Stimulated activated CD8-positive, alpha-beta memory T cell treated with anti-CD3 and anti-CD28 coated beads, Interleukin-15, amount 100 ng/mL, for 48 hours (primary cell): ENCODE results near the gene ZC3H14.

ENCODE experiments used
- DNase-seq, 2 donors: peaks; one replicate each; pipeline ENCODE4 v3.0.0-alpha.2; 2020; ENCODE audit warnings: low read depth in 2 of 2

The ZC3H14 gene

DNA sequence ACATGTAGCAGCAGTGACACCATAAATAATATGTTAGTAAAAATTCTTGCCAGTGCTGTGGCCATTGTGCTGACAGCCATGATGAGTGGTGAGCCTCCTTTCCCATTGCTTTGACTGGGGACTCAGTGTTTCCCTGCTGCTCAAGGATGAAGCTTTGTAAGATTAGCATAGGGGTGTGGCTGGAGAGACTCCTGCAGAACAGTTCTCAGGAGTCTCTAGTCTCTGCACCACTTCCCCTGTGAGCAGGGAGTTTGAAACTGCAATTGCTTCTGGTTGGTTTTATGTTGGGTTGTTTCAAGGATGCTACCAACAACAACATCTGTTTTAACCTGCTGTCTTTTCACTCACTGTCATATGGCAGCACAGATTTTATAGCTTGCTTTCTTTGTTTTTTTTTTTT lies 41.4 kb downstream of the ZC3H14 start:
- DNase-seq: no peak

DNA sequence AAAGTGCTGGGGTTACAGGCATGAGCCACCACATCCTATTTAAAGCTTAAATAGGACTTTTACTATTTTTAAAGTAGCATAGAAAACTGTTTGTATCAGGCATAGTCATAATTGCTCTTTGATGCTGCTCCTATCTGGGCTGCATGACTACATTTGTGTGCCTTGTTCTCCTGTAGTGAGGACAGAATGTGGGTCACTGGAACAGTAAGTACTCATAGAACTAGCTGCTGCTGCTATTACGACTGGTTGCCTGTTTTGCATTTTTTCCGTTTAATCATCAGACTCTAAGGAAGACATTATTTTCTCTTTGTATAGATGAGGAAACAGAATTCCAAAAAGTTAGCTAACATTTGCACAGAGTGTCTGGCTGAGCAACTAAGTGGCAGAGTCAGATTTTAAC lies 42.8 kb downstream of the ZC3H14 start:
- DNase-seq: no peak

DNA sequence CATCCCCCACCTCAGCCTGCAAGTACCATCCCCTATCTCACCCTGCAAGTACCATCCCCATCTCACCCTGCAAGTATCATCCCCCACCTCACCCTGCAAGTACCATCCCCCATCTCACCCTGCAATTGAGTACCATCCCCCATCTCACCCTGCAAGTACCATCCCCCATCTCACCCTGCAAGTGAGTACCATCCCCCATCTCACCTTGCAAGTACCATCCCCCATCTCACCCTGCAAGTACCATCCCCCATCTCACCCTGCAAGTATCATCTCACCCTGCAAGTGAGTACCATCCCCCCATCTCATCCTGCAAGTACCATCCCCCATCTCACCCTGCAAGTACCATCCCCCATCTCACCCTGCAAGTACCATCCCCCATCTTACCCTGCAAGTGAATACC lies 45.0 kb downstream of the ZC3H14 start:
- no peak for DNase-seq

DNA sequence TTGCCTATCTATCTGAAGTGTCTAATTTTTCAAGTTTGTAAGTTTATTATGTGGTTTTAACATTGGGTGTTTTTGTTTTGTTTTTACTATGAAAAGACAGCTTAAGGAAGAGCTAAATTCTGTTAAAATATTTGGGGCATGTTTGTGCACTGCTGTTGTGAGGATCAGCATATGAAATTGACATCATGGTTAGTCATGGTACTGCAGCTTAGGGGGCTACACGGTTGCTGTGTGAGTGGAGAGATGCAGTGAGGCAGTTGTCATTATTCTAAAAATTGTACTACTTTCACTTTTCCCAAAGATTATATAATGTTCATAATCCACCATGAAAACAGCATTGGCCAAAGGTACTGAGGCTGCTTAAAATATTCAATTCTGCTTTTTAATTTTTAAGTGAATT lies 49.0 kb downstream of the ZC3H14 start:
- no peak for DNase-seq

DNA sequence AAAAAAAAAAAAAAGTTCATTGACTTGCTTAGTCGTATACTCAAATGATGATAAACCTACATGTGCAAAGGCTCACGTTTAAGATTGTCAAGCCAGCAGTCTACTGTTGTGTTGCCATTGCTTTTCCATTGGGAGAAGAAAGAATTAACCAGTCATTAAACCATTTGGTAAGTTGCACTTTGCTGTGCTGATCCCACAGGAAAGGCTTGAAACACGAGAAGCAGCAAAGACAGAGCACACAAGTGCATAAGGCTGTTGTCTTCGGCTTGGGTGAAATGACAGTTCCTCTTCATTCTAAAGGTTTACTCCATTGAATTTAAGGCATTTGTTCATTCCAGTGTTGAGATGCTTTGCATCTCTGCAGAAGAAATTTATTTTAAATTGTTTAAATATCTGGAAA lies 50.1 kb downstream of the ZC3H14 start:
- DNase-seq: no peak

DNA sequence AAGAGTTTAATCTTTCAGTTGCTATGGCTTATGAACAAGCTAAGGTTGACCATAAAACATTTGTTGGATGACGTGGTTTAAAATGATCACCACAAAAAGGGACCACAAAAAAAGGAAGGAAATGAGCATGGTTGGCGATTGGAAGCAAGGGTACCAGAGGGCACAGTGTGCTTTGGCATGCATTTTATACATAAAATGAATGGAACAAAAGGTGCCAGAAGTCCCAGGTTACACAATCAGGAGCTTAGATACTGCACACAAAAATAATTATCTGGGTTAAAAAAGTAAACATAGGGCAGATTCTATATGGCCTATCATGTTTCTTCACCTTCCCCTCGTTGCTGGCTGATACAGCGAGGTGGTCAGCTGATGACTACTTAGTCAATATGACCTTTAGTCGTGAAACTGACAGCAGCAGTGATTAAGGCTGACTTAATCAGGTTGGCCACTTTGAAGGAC lies 50.7 kb downstream of the ZC3H14 start:
- no peak for DNase-seq

DNA sequence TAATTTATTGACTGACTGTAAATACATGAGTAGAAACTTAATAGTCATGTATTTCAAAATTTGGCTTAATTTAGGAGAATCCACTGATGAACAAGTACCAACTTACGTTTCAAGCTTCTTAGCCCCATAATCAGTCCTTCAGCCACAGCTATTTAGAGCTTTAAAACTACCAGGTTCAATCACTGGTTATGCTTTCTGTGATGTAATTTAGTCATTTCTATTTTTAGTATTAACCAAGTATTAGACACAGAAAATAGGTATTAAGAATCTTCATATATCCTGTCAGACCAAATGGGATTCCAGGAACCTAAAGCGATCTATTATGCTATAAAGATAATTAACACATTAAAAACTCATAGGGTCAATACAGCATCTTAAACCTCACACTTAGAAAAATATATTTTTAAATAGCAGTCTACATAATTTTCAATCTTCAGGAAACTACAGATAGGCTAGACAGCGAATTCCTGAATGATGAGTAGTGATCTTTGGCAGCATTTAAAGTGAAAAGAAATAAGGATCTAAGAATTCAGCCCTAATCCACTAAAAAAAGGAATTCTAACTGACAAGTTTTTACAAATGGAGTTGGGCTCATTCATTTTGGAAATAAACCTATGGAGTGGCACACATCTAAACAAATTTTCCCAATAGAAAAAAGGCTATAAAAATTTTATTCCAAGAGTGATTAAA lies 51.5 kb downstream of the ZC3H14 start:
- DNase-seq: no peak

DNA sequence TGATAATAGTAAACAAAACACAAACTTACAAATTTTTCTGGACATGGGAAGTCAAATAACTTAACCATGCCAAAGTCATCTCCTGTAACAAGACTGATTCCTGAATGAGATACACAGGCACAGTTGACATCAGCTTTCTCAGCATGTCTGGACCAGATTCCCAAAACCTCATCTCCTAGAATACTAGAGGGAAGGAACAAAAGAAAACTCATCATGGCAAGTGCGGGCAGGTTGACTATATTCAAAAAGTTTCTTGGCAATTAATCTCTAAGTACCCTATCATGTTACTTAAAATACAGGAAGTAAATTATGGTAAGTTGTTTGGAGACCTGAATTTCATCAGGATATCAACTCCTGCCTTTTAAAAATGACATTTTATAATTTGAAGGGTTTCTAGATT lies 53.9 kb downstream of the ZC3H14 start:
- no peak for DNase-seq

DNA sequence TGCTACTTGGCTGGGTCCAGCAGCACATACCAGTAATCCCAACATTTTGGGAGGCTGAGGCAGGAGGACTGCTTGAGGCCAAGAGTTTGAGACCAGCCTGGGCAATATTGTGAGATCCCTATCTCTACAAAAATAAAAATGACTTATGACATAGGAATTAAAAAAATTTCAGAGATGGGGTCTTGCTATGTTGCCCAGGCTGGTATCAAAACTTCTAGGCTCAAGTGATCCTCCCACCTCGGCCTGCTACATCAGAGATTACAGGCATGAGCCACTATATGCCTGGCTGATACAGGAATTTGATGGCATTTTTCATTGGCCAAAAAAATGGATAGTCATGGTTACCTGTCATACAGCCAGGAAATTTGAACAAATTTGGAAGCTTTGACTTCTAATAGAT lies 54.6 kb downstream of the ZC3H14 start:
- DNase-seq: no peak

DNA sequence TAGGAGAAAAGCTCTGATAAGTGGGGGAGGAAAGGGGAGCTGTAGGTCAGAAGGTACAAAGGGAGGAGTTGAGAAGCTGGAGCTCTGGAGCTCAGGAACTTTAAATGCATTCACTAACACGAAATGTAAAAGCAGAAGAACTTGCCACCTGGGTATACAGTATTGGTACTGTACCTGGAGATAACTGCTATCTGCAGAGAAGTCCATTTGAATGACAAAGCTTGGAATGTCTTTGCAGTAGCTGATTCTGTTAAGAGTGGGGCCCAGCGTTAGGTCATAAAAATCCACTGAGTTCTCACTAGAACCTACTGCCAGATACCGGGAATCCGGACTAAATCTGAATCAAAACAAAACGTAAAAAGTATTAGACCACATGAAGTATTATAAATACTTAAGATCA lies 55.6 kb downstream of the ZC3H14 start:
- DNase-seq: no peak

DNA sequence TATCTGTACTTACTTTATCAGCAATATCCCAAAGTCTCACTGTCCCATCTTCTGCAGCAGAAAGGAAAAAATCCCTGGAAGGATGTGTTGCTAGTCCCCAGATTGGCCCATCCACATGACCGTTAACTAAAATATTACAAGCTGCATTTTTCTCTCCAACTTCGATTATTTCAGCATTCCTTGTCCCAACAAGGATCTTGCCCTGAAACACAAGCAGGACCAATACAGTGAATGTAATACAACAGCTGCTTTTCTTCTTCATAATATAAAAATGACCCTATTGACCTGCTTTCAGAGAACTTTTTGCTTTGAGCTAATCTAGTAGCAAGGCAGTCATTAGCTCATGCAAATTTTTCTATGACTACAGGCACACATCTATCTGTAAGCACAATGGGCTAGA lies 58.3 kb downstream of the ZC3H14 start:
- DNase-seq: no peak

DNA sequence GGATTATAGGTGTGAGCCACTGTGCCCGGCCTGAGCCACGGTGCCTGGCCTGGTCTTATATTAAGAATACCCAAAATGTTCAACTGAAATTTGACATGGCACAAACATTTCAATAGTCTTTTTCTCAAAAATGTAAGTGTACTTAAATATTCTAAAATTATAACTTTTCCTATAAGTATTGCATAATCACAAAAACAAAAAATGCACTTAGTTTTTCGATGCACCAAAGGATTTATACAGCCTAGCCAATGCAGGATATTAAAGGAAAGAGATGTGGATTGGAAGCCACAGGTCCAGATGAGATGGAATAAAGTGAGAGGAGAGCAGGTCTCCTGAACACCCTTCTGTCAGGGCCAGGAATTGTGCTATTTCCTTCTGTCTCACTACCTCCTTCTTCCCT lies 62.8 kb downstream of the ZC3H14 start:
- DNase-seq: no peak

DNA sequence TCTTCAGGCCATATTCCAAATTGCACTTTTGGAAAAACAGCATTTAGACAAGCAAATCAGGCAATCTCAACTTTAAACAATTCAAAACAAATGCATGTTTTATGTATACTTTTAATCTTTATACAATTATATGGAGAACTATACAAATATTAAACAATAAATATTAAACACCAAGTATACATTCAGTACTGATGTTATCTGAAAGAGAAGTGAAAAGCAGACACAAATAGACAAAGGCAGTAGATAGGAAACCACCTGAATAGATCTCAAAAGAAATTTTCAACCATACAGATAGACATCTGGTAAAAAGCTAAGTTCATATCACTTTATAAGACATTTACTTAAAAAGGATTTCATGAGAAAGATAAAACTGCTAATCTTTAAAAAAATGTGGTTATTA lies 65.2 kb downstream of the ZC3H14 start:
- no peak for DNase-seq

DNA sequence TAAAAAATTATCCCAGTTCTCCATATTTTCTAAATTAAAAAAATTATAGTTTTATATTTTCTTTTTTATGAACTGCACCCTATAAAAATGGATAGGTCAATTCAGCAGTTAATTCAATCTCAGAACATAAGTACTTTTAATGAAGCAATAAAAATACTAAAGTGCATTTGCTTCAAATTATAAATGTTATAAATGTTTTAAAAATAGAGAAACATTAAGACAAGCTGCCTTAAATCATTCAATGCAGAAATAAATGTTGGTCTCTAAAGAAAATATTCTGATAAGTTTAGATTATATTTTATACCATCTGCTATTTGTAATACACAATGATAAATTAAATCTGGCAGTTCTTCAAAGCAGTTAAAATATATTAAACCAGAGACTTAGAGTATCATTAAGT lies 65.6 kb downstream of the ZC3H14 start:
- no peak for DNase-seq

DNA sequence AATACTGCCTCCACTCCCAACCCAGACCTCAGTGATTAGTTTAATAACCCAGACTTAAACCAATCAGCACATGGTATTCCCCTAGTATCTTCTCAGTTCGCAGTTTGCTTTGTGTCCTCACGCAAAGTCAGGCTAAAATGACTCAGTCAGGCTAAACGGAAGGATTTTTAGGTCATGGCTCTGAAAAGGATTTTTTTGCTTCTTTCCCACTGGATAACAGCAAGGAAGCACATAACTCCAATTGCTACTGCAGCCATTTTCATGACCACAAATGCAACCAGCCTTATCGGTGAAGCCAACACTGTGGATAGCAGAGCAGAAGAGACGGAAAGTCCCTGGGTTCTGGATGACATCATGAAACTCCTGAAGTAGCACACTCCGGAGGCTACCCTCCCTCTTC lies 67.7 kb downstream of the ZC3H14 start:
- no peak for DNase-seq

DNA sequence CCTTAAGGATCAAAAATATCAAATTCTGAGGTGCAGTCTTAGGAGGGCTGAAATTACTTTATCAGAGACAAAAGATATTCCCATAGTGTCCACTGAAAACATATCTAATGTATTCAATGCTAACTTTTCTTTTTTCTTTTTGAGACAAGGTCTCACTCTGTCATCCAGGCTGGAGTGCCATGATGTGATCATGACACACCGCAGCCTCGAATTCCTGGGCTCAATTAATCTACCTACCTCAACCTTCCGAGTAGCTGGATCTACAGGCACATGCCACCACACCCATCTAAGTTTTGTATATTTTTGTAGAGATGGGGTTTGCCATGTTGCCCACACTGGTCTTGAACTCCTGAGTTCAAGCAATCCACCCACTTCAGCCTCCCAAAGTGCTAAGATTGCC lies 68.3 kb downstream of the ZC3H14 start:
- no peak for DNase-seq

DNA sequence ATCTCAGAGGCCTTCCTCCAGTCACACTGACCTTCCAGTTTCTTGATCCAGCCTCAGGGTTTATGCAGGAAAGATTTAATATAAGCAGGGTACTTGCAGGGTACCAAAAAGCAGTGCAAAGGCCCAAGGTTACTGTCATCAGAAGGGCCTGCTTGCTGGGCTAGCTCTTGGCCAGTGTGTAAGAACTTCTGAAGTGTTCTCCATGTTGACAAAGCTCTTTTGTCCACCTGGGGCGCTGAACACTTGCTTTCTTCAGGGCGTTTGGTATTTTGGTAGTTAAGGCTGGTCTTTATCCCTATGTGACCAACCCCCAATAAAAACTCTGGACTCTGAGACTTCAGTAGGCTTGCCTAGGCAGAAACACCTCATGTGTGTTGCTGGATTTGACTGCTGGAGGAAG lies 69.7 kb downstream of the ZC3H14 start:
- DNase-seq: no peak

DNA sequence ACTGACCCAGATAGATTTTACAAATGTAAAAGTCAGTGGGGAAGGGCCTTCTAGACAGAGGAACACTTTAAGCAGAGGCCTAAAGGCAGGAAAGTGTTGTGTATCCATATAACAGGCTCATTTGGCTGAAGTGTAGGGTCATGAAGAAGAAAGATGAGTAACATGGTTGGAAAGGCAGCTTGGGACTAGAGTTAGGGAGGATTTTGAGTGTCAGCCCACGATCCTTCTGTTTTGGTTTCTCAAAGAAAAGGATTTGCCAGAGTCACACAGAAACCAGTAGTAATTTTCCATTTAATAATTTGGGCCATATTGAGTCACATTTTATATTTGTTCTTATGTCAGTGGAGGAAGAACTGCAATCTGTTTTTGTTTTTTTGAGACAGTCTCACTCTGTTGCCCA lies 76.4 kb downstream of the ZC3H14 start:
- DNase-seq: no peak

DNA sequence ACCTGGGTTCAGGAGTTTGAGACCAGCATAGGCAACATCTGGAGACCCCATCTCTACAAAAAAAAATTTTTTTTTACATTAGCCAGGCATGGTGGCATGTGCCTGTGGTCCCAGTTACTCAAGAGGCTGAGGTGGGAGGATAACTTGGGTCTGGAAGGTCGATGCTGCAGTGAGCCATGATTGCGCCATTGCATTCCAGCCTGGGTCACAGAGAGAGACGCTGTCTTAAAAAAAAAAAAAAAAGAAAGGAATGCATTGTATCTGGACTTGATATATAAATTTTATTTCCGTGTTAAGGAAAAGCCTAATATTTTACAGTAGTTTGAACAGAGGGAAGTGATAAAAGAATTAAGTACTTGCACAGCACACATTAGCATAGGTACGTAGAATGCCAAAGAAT lies 97.2 kb downstream of the ZC3H14 start:
- no peak for DNase-seq

DNA sequence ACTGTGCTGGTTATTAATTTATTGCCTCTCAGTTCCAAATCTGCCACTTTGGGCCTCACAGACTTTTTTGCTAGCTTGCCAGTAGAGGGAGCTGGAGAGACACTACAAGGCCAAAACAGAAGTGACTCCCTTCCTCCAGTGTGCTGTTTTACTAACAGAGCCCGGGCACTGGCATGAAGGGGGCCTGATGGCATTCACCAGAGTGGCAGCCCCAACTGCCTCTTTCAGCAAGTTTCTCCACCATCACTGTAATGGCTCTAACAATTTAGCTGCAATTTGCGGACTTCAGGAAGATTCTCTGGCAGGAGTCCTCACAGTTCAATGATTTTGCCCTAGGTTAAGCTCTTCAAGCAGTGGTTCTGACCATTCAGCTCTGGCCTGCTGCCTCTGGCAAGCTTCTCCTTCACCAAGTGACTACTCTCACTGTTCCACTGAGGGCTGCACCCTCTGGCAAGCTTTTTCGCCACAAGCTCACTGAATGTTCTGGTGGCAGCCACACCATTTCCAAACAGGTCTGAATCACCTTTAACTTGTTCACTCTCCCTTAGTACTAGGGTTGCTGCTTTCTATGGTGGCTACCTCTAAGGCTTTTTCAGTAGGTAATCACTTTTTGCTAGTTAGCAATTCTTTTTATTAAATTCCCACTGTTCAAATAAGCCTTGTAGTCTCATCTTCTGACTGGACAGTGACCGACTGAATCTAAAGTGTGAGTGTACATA lies 104.9 kb downstream of the ZC3H14 start:
- DNase-seq: peak; percentile 7 to 8

DNA sequence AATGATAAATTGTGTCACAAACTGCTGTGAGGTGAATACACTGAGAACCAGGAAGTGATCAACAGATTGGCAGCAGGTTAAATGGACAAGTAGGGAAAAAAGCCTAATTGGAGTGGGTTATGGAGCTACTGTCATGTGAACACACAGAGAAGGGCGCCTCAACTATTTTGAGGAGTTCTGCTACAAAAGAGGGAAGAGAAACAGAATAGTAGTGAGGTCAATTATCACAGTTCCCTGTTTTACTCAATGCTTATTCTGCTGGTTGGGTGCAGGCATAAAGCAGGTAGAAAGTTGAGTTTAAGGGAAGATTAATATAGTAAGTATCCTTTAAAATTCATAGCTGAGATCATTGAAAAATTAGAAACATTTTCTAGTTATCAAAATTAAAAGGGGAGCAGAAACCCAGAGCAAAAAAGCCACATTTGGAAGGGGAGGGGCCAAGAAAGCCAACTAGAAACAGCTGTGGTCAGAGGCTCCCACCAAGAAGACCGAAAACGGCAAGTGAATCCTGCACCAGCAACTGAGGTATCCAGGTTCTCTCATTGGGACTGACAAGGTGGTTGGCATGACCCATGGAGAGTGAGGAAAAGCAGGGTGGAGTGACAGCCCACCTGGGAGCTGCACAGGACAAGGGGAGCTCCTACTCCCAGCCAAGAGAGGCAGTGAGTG lies 105.7 kb downstream of the ZC3H14 start:
- DNase-seq: no peak

DNA sequence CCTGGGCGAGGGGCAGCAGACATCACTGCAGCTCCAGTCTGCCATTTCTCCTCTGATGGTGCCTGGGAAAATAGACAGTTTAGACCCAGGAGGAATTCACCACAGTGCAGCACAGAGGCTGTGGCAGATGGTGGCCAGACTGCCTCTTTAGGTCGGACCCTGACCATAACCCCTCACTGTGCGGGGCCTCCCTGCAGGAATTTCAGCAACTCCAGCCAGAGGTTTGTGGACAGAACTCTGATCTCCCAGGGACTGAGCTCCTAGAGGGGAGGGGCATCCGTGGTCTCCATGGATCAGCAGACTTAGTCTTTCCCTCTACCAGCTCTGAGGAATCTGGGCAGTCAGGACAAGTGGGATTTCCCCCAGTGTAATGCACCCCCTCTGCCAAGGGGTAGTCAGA lies 106.5 kb downstream of the ZC3H14 start:
- DNase-seq: no peak
